GM19035 (cell line): ENCODE measurements around the gene INTS13.
A peak's percentile ranks its signal among the peaks of the same experiment; 100 is the strongest.
"Not testable (repeated sequence)": the region's sequence is repeated elsewhere in the genome, so short reads cannot be mapped to it uniquely, and the experiment has no call there.

ENCODE experiments used
- ATAC-seq: cut with Tn5 transposase; IDR thresholded peaks from one replicate; pipeline ENCODE4 v1.9.1; 2021; ENCODE audit not compliant: unreplicated experiment

Gene INTS13

GRCh38 chr12:26937863-26938700 lies at the start of gene INTS13, which contains the start of gene FGFR1OP2:
TSS of gene INTS13 (minus strand) at chr12:26937981. CDS start at chr12:26936803, 1,178 bp downstream.
TSS of gene FGFR1OP2 (plus strand) at chr12:26938470. CDS start at chr12:26954159, 15,689 bp downstream.
- ATAC-seq, result peak; percentile 83

GRCh38 chr12:26982866-26983265 lies 45.1 kb upstream of the INTS13 start:
- ATAC-seq, result no peak

- no peak for ATAC-seq
Measured at GRCh38 chr12:26979733-26980132, 42.0 kb upstream of the INTS13 start.

- ATAC-seq, result no peak
Measured at GRCh38 chr12:26978801-26979200, 41.0 kb upstream of the INTS13 start.

GRCh38 chr12:26976687-26977086 lies 38.9 kb upstream of the INTS13 start:
- no peak for ATAC-seq

GRCh38 chr12:26971963-26972362 lies 34.2 kb upstream of the INTS13 start:
- peak; percentile 97 for ATAC-seq

GRCh38 chr12:26970136-26970535 lies 32.4 kb upstream of the INTS13 start:
- no peak for ATAC-seq

- ATAC-seq, result no peak
Measured at GRCh38 chr12:26966842-26967241, 29.1 kb upstream of the INTS13 start.

- no peak for ATAC-seq
Measured at GRCh38 chr12:26963413-26963812, 25.6 kb upstream of the INTS13 start.

- ATAC-seq, result no peak
Measured at GRCh38 chr12:26961803-26962202, 24.0 kb upstream of the INTS13 start.

- not testable (repeated sequence) for ATAC-seq
Measured at GRCh38 chr12:26961391-26961790, 23.6 kb upstream of the INTS13 start.

- ATAC-seq, result no peak
Measured at GRCh38 chr12:26954027-26954426, 16.2 kb upstream of the INTS13 start.

GRCh38 chr12:26953447-26953846 lies 15.7 kb upstream of the INTS13 start:
- ATAC-seq, result no peak

- ATAC-seq, result no peak
Measured at GRCh38 chr12:26948309-26948708, 10.5 kb upstream of the INTS13 start.

- no peak for ATAC-seq
Measured at GRCh38 chr12:26941215-26941594, 3.4 kb upstream of the INTS13 start.

- ATAC-seq, result no peak
Measured at GRCh38 chr12:26940516-26941214, 2.9 kb upstream of the INTS13 start.

- ATAC-seq, result no peak
Measured at GRCh38 chr12:26939953-26940352, 2.2 kb upstream of the INTS13 start.

GRCh38 chr12:26939192-26939832 lies 1.5 kb upstream of the INTS13 start:
- ATAC-seq, result no peak

GRCh38 chr12:26938701-26939062 lies 901 bp upstream of the INTS13 start:
- peak; percentile 13 for ATAC-seq

- ATAC-seq, result no peak
Measured at GRCh38 chr12:26937443-26937862, 328 bp downstream of the INTS13 start.

- no peak for ATAC-seq
Measured at GRCh38 chr12:26936559-26937442, 980 bp downstream of the INTS13 start.
